Muscle layer of duodenum (tissue), 2 donors: ENCODE results near the gene TYW5.
A peak's percentile ranks its signal among the peaks of the same experiment; 100 is the strongest.

ENCODE experiments used
- H3K27ac ChIP-seq: one replicate; pipeline ENCODE4 v1.7.0; 2013; ENCODE audit warnings: mild to moderate bottlenecking, low read length
- H3K27me3 ChIP-seq: one replicate; pipeline ENCODE4 v1.7.0; 2013; ENCODE audit warnings: low read depth, mild to moderate bottlenecking, control low read depth, low read length
- H3K36me3 ChIP-seq, 2 donors: one replicate each; pipeline ENCODE4 v1.7.0; 2013; ENCODE audit warnings: low read length in 2 of 2, control low read depth in 1 of 2, mild to moderate bottlenecking in 1 of 2; ENCODE audit not compliant: insufficient read depth in 2 of 2, control insufficient read depth in 1 of 2
- H3K4me1 ChIP-seq, 2 donors: one replicate each; pipeline ENCODE4 v1.7.0; 2013; ENCODE audit warnings: low read length in 2 of 2, mild to moderate bottlenecking in 2 of 2, control low read depth in 1 of 2, moderate library complexity in 1 of 2; ENCODE audit not compliant: insufficient read depth in 2 of 2, control insufficient read depth in 1 of 2
- H3K4me3 ChIP-seq, 2 donors: one replicate each; pipeline ENCODE4 v1.7.0; 2013; ENCODE audit warnings: low read length in 2 of 2, low read depth in 1 of 2, mild to moderate bottlenecking in 1 of 2
- H3K9me3 ChIP-seq, 2 donors: one replicate each; pipeline ENCODE4 v1.7.0; 2013; ENCODE audit warnings: low read length in 2 of 2, control low read depth in 1 of 2, mild to moderate bottlenecking in 1 of 2; ENCODE audit not compliant: control insufficient read depth in 1 of 2
- donor health status: healthy.

Gene TYW5, protein sequence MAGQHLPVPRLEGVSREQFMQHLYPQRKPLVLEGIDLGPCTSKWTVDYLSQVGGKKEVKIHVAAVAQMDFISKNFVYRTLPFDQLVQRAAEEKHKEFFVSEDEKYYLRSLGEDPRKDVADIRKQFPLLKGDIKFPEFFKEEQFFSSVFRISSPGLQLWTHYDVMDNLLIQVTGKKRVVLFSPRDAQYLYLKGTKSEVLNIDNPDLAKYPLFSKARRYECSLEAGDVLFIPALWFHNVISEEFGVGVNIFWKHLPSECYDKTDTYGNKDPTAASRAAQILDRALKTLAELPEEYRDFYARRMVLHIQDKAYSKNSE

GRCh38 chr2:199955339-199956061 lies at the start of gene TYW5, which contains the start of gene MAIP1:
TYW5 (minus strand) TSS chr2:199955491; CDS start chr2:199955470, 21 bp downstream.
MAIP1 (plus strand) TSS chr2:199955582; CDS start chr2:199955799, 217 bp downstream.
- Histone ChIP-seq H3K36me3 (peaks cover 12 to 15% of the 10 kb centered on the region in 2 donors), H3K27ac (peak within 1 kb of the TSS; percentile 86), H3K4me3 (peak within 1 kb of the TSS; percentile 89 to 100)

DNA sequence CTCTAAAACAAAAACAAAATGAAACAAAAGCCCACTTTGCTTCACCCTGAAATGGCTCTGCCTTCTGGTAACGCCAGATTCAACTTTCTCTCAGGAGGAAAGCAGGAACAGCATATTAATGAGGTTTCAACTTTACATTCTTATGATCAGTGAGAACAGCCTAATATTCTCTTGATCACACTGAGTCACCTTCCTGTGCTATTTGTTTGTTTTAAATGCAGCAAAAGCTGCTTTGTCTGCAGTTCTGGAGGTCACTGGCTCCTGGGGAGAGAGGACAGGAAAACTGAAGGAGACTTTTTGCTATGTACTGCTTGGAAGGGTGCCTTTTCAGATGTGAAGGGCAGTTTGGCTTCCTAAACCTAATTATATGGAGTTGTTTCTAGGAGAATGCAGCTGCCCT lies 48.2 kb upstream of the TYW5 start:
- H3K4me3 ChIP-seq: no peak overlapping the region
- H3K4me1 ChIP-seq: no peaks in the 10 kb centered on the region
- H3K27ac ChIP-seq: no peak overlapping the region
- no peaks in the 10 kb centered on the region for H3K9me3 ChIP-seq
- no peaks in the 10 kb centered on the region for H3K36me3 ChIP-seq
- no peaks in the 10 kb centered on the region for H3K27me3 ChIP-seq

More at GRCh38 chr2:199955339-199956061, at the start of gene TYW5, which contains the start of gene MAIP1:
- no peaks in the 10 kb centered on the region for H3K9me3 ChIP-seq
- H3K27me3 ChIP-seq: no peaks in the 10 kb centered on the region
- H3K4me1 ChIP-seq: peaks cover 9 to 36% of the 10 kb centered on the region in 2 donors

DNA sequence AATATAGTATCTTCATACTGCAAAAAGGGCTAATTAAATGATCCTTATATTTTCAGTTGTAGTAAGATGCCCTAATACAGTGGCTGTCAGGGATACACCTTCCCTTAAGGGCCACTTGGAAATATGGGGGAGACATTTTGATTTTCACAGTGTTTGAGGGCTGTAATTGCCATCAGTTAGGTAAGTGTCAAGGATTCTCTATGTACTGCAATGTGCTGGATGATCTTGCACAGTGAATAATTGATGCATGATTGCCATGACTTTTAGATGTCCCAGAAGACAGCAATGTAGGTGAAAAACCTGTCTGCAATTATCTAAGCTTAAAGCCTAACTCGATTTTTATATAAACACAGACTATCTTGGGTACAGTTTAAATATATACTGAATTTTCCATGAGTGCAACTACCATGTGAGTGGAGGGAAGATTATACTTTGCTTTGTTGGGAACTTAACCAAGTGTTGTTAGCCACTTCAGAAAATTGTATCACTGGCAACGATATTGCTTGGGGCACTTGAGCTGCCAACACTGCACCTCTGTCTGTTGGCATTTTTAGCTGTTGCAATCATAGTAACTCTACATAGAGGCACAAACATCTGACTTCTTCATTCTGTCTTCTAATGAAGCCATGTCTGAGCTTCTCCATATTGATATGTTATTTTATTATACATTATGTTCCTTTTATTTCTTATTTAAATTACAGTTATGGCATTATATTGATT lies 45.3 kb upstream of the TYW5 start:
- Histone ChIP-seq H3K4me3 (no peak overlapping the region), H3K36me3 (no peaks in the 10 kb centered on the region), H3K27me3 (no peaks in the 10 kb centered on the region), H3K27ac (no peak overlapping the region), H3K4me1 (no peaks in the 10 kb centered on the region), H3K9me3 (no peaks in the 10 kb centered on the region)

DNA sequence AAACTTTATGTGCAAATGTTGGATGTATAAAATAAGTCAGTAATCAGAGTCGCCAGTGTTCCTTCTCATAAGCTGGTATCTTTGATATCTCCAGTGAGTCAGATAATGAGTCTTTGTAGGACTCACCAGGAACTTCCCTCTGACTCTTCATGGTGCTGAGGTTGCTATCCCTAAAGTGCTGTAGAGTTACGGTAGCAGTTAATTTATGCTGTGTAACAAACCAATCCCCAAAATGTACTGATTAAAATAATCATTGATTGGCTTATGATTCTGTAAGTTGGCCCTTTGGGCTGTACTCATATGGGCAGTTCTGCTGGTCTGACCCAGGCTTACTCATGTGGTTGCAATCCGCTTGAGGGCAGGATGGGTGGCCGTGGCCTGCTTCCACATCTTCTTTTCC lies 43.9 kb upstream of the TYW5 start:
- H3K4me3 ChIP-seq: no peak overlapping the region
- H3K4me1 ChIP-seq: no peaks in the 10 kb centered on the region
- H3K27me3 ChIP-seq: no peaks in the 10 kb centered on the region
- H3K36me3 ChIP-seq: no peaks in the 10 kb centered on the region
- H3K27ac ChIP-seq: no peak overlapping the region
- H3K9me3 ChIP-seq: no peaks in the 10 kb centered on the region

GRCh38 chr2:199997296-199997695 lies 42.0 kb upstream of the TYW5 start:
- Histone ChIP-seq H3K9me3 (no peaks in the 10 kb centered on the region), H3K27me3 (no peaks in the 10 kb centered on the region), H3K27ac (no peak overlapping the region), H3K36me3 (no peaks in the 10 kb centered on the region), H3K4me3 (no peak overlapping the region), H3K4me1 (no peaks in the 10 kb centered on the region)

GRCh38 chr2:199994896-199995295 lies 39.6 kb upstream of the TYW5 start:
- Histone ChIP-seq H3K27ac (no peak overlapping the region), H3K9me3 (no peaks in the 10 kb centered on the region), H3K36me3 (no peaks in the 10 kb centered on the region), H3K4me3 (no peak overlapping the region), H3K27me3 (no peaks in the 10 kb centered on the region), H3K4me1 (no peaks in the 10 kb centered on the region)

DNA sequence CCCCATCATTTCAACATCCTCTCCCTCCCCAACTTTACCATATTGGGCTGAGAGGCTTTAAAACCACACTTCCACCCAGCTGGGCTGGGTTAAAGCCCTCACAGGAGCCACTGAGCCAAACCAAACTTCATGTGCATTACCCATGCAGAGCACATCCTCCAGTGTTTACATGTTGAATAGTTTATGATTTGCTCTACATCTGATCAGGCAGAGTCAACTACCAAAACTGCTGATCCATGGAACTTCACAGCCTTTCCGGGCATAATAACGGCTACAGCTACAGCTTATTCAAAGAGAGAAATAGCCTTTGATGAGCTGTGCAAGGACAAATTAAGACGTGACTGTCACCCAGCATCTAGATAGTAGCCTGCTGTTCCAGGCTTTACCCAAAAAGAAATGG lies 39.1 kb upstream of the TYW5 start:
- no peaks in the 10 kb centered on the region for H3K27me3 ChIP-seq
- H3K4me3 ChIP-seq: no peak overlapping the region
- no peaks in the 10 kb centered on the region for H3K9me3 ChIP-seq
- no peak overlapping the region for H3K27ac ChIP-seq
- no peaks in the 10 kb centered on the region for H3K36me3 ChIP-seq
- no peaks in the 10 kb centered on the region for H3K4me1 ChIP-seq

- Histone ChIP-seq H3K27ac (no peak overlapping the region), H3K9me3 (no peaks in the 10 kb centered on the region), H3K4me1 (no peaks in the 10 kb centered on the region), H3K27me3 (no peaks in the 10 kb centered on the region), H3K4me3 (no peak overlapping the region), H3K36me3 (no peaks in the 10 kb centered on the region)
These were observed 37.0 kb upstream of the TYW5 start for GRCh38 chr2:199992296-199992695.

DNA sequence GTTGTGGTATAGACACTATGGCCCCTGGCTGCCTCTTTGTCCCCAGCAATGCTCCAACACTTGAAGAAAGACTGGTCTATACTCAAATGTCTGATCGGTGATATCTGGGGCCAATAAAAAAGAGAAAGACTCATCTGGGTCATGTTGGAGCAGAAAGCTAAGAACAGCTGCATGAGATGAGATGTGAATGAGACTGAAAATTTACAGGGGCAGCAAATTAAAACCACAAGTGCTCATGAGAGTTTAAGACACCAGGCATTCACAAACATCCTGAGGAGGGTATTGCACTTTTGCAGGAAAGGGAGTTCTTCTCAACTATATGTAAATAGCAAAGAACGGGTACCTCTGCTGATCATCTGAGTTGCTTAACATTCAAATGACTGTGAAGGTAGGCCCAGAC lies 36.4 kb upstream of the TYW5 start:
- Histone ChIP-seq H3K9me3 (no peaks in the 10 kb centered on the region), H3K27ac (no peak overlapping the region), H3K4me3 (no peak overlapping the region), H3K36me3 (no peaks in the 10 kb centered on the region), H3K27me3 (no peaks in the 10 kb centered on the region), H3K4me1 (no peaks in the 10 kb centered on the region)

DNA sequence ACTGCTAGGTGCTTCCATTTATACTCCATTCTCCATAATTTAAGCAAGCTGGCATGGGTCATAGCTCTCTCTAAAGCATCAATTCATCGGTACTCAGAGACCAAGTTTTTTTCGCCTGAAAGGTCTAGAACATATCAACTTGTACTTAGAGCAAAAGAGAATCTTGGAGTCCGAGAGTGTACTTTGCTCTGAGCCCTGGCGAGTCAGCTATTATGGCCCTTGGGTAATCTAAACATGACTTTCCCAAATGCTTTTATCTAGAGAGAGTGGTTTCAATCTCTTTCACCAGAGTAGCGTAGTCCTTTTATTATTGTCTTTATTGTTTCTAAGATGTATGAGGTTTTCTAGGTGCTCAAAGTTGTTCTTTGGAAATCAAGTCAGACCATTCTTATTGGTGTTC lies 34.5 kb upstream of the TYW5 start:
- no peaks in the 10 kb centered on the region for H3K36me3 ChIP-seq
- H3K4me3 ChIP-seq: no peak overlapping the region
- no peaks in the 10 kb centered on the region for H3K27me3 ChIP-seq
- H3K4me1 ChIP-seq: no peaks in the 10 kb centered on the region
- H3K27ac ChIP-seq: no peak overlapping the region
- no peaks in the 10 kb centered on the region for H3K9me3 ChIP-seq

GRCh38 chr2:199988151-199988550 lies 32.9 kb upstream of the TYW5 start:
- Histone ChIP-seq H3K27ac (no peak overlapping the region), H3K4me3 (no peak overlapping the region), H3K36me3 (no peaks in the 10 kb centered on the region), H3K27me3 (no peaks in the 10 kb centered on the region), H3K9me3 (no peaks in the 10 kb centered on the region), H3K4me1 (no peaks in the 10 kb centered on the region)
